ENCODE results near the gene SPOP.

DNA sequence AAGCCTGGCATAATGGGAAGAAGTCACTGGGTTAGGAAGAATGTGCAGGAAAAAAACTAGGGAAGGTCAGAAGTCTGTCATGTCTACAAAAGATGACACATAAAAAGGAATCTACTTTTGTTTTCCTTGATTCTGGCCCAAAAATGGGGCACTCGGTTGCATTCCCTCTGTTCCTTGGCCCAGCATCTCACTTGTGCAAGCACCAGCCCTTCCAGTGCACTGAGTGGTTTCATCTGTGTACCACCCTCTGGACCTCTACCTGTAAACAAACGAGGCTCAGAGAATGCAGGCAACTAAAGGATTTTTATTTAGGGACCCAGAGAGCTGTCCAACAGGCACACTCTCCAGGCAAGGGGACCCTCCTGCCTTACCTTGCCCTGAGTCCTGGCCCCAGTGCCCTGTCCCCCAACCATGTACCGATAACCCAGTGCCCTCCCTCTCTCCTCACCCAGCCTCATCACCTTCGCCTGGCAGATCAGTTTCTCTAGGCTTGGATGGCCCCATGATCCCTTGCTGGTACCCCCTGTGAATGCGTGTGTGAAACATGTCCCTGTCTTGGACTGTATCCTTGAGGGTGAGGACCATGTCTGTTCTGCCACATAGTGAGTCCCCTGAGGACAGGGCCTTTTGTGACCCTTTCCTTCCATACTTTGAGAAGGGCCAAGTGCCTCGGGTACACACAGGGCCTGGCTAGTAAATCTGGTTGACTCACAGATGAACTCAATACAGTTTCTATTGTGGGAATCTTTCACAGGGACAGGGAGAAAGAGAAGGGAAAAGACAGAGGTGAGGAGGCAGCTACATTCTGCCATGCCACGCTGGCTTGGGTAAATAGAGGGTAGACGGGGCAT is 88.9 kb downstream of the SPOP start:
- TF ChIP-seq, protein P1, sequence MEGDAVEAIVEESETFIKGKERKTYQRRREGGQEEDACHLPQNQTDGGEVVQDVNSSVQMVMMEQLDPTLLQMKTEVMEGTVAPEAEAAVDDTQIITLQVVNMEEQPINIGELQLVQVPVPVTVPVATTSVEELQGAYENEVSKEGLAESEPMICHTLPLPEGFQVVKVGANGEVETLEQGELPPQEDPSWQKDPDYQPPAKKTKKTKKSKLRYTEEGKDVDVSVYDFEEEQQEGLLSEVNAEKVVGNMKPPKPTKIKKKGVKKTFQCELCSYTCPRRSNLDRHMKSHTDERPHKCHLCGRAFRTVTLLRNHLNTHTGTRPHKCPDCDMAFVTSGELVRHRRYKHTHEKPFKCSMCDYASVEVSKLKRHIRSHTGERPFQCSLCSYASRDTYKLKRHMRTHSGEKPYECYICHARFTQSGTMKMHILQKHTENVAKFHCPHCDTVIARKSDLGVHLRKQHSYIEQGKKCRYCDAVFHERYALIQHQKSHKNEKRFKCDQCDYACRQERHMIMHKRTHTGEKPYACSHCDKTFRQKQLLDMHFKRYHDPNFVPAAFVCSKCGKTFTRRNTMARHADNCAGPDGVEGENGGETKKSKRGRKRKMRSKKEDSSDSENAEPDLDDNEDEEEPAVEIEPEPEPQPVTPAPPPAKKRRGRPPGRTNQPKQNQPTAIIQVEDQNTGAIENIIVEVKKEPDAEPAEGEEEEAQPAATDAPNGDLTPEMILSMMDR (IDR thresholded peaks at IDR 0.05) = no peak
- TF ChIP-seq ZFX (IDR thresholded peaks at IDR 0.05; ENCODE audit: borderline replicate concordance) = no peak
